IMR-90 (cell line): ENCODE data around the gene OSBPL8. TPM values are rescaled to one million over a fixed set of nuclear protein-coding genes. Genes with fewer than 3 reads are reported as not detected.

ENCODE experiments used
- ATAC-seq: fragments of 200-7000 bp; cut with Tn5 transposase; 2 replicates; pipeline ENCODE4 v1.9.1; 2020; ENCODE audit warnings: low read depth, mild to moderate bottlenecking, moderate library complexity
- BruUV-seq: library from RNA; stranded (reverse); fragments of 400-500 nt; replicated peaks from 2 replicates; lab custom pipeline; 2021; lab: Mats Ljungman, UMichigan
- CTCF ChIA-PET: fragments of 300-600 bp; formaldehyde crosslinking; extraction: SDS; loops from one replicate; lab custom pipeline; 2021; ENCODE audit warnings: antibody characterized with exemption; lab: Yijun Ruan, JAX
- POLR2A ChIA-PET: fragments of 300-600 bp; sonication (Branson Sonifier 250); formaldehyde crosslinking; loops from one replicate; lab custom pipeline; 2022; ENCODE audit warnings: antibody characterized with exemption; ENCODE audit not compliant: unreplicated experiment; lab: Charles Lee
- DNase-seq: peaks from one replicate; pipeline ENCODE4 v3.0.0; 2013
- H2AFZ ChIP-seq: replicated peaks from 2 replicates; pipeline ENCODE3; 2013; ENCODE audit warnings: low read length, mild to moderate bottlenecking; ENCODE audit not compliant: poor library complexity
- H2AK5ac ChIP-seq: 2 replicates; pipeline ENCODE4 v1.6.1; 2013; ENCODE audit warnings: low read depth, low read length, inconsistent platforms
- H2AK9ac ChIP-seq: replicated peaks from 2 replicates; pipeline ENCODE3; 2013; ENCODE audit warnings: mild to moderate bottlenecking, low read depth, low read length, moderate library complexity; ENCODE audit not compliant: poor library complexity
- H2BK120ac ChIP-seq: 2 replicates; pipeline ENCODE4 v1.6.1; 2013; ENCODE audit warnings: low read depth, low read length, inconsistent platforms
- H2BK15ac ChIP-seq: 3 replicates; pipeline ENCODE4 v1.6.1; 2013; ENCODE audit warnings: low read depth, low read length, inconsistent platforms
- H2BK20ac ChIP-seq: 2 replicates; pipeline ENCODE4 v1.6.1; 2013; ENCODE audit warnings: low read depth, mild to moderate bottlenecking, inconsistent platforms, low read length, moderate library complexity
- H2BK5ac ChIP-seq: 2 replicates; pipeline ENCODE4 v1.6.1; 2013; ENCODE audit warnings: mild to moderate bottlenecking, low read depth, low read length, inconsistent platforms; ENCODE audit not compliant: poor library complexity, severe bottlenecking
- H3K14ac ChIP-seq: replicated peaks from 2 replicates; pipeline ENCODE4 v1.6.1; 2013; ENCODE audit warnings: low read depth, low read length, inconsistent platforms
- H3K18ac ChIP-seq: 2 replicates; pipeline ENCODE4 v1.6.1; 2013; ENCODE audit warnings: low read depth, low read length, control low read depth
- H3K23ac ChIP-seq: 2 replicates; pipeline ENCODE4 v1.6.1; 2013; ENCODE audit warnings: low read depth, low read length, inconsistent platforms
- H3K27ac ChIP-seq: 2 replicates; pipeline ENCODE4 v1.5.1; 2013; ENCODE audit warnings: mild to moderate bottlenecking, control low read depth, low read length; ENCODE audit not compliant: insufficient read depth
- H3K27me3 ChIP-seq: 2 replicates; pipeline ENCODE4 v1.6.1; 2013; ENCODE audit warnings: low read length; ENCODE audit not compliant: control insufficient read depth, insufficient read depth
- H3K36me3 ChIP-seq: 2 replicates; pipeline ENCODE4 v1.6.1; 2013; ENCODE audit warnings: low read length, mixed read lengths; ENCODE audit not compliant: control insufficient read depth, insufficient read depth
- H3K4ac ChIP-seq: 2 replicates; pipeline ENCODE4 v1.6.1; 2013; ENCODE audit warnings: low read depth, low read length, inconsistent platforms
- H3K4me1 ChIP-seq: 2 replicates; pipeline ENCODE4 v1.6.1; 2013; ENCODE audit warnings: low read length, mixed read lengths; ENCODE audit not compliant: control insufficient read depth, insufficient read depth
- H3K4me2 ChIP-seq: 2 replicates; pipeline ENCODE4 v1.6.1; 2013; ENCODE audit warnings: low read depth, mild to moderate bottlenecking, control low read depth, low read length, moderate library complexity
- H3K4me3 ChIP-seq: 2 replicates; pipeline ENCODE4 v1.5.1; 2013; ENCODE audit warnings: low read depth, mild to moderate bottlenecking, control low read depth, low read length, moderate library complexity; ENCODE audit not compliant: insufficient read depth
- H3K56ac ChIP-seq: 2 replicates; pipeline ENCODE4 v1.6.1; 2013; ENCODE audit warnings: low read length, inconsistent platforms; ENCODE audit not compliant: insufficient read depth; ENCODE audit errors: extremely low read depth
- H3K79me1 ChIP-seq, 2 experiments: 2 replicates each; pipeline ENCODE4 v1.6.1; 2013; ENCODE audit warnings: low read length in 2 of 2, inconsistent platforms in 1 of 2, low read depth in 1 of 2
- H3K9ac ChIP-seq: 2 replicates; pipeline ENCODE4 v1.6.1; 2013; ENCODE audit warnings: low read depth, low read length, control low read depth
- H3K9me1 ChIP-seq: 2 replicates; pipeline ENCODE4 v1.6.1; 2013; ENCODE audit warnings: low read length, inconsistent platforms; ENCODE audit not compliant: insufficient read depth
- H3K9me3 ChIP-seq: 2 replicates; pipeline ENCODE4 v1.6.1; 2013; ENCODE audit warnings: low read length; ENCODE audit not compliant: control insufficient read depth, insufficient read depth
- H4K20me1 ChIP-seq: 2 replicates; pipeline ENCODE4 v1.6.1; 2013; ENCODE audit warnings: low read length, inconsistent platforms; ENCODE audit not compliant: insufficient read depth
- H4K5ac ChIP-seq: 2 replicates; pipeline ENCODE4 v1.6.1; 2013; ENCODE audit warnings: mild to moderate bottlenecking, low read depth, low read length, control low read depth
- H4K8ac ChIP-seq, 2 experiments: 2 replicates each; pipeline ENCODE4 v1.6.1; 2013; ENCODE audit warnings: low read depth in 2 of 2, low read length in 2 of 2, control low read depth in 1 of 2, inconsistent platforms in 1 of 2
- H4K91ac ChIP-seq: 2 replicates; pipeline ENCODE4 v1.6.1; 2013; ENCODE audit warnings: low read depth, low read length, inconsistent platforms; ENCODE audit not compliant: insufficient read depth
- BHLHE40 ChIP-seq: fragments of 150-350 bp; IDR thresholded peaks from 2 replicates; pipeline ENCODE4 v1.6.1; 2016; ENCODE audit warnings: mild to moderate bottlenecking, low read depth, low read length
- CEBPB ChIP-seq: IDR thresholded peaks from 2 replicates; pipeline ENCODE4 v1.6.1; 2012; ENCODE audit warnings: low read depth, low read length, improper control_type of control experiment
- CTCF ChIP-seq: conservative IDR thresholded peaks from 2 replicates; pipeline ENCODE4 v1.5.1; 2012; ENCODE audit warnings: mild to moderate bottlenecking, low read depth, low read length, improper control_type of control experiment
- ELK1 ChIP-seq: fragments of 150-350 bp; IDR thresholded peaks from 2 replicates; pipeline ENCODE4 v1.6.1; 2016; ENCODE audit warnings: low read depth, mild to moderate bottlenecking, low read length, moderate library complexity, borderline replicate concordance
- FOS ChIP-seq: fragments of 150-350 bp; IDR thresholded peaks from 2 replicates; pipeline ENCODE4 v1.6.1; 2016; ENCODE audit warnings: low read depth, low read length
- MAFK ChIP-seq: IDR thresholded peaks from 2 replicates; pipeline ENCODE4 v1.6.1; 2012; ENCODE audit warnings: low read depth, low read length, improper control_type of control experiment
- MAZ ChIP-seq: IDR thresholded peaks from 2 replicates; pipeline ENCODE4 v1.6.1; 2012; ENCODE audit warnings: low read depth, mild to moderate bottlenecking, low read length, improper control_type of control experiment, moderate library complexity, borderline replicate concordance
- POLR2A ChIP-seq: IDR thresholded peaks from 2 replicates; pipeline ENCODE4 v1.6.1; 2012; ENCODE audit warnings: mild to moderate bottlenecking, low read depth, low read length
- RCOR1 ChIP-seq: IDR thresholded peaks from 2 replicates; pipeline ENCODE4 v1.6.1; 2012; ENCODE audit warnings: mild to moderate bottlenecking, low read length, improper control_type of control experiment; ENCODE audit not compliant: insufficient replicate concordance
- RFX5 ChIP-seq: IDR thresholded peaks from 2 replicates; pipeline ENCODE4 v1.8.0; 2012; ENCODE audit warnings: low read depth, mild to moderate bottlenecking, low read length, moderate library complexity
- USF2 ChIP-seq: fragments of 150-350 bp; IDR thresholded peaks from 2 replicates; pipeline ENCODE4 v1.6.1; 2017; ENCODE audit warnings: mild to moderate bottlenecking, antibody characterized with exemption, low read length, low read depth
- WGBS, 2 experiments: methylation state at CpG; one replicate each; pipeline versions ENCODE4 v1.1.5 to v1.1.7; 2013; ENCODE audit warnings: missing lambda C conversion rate in 2 of 2; ENCODE audit not compliant: insufficient read length in 1 of 2; ENCODE audit errors: extremely low coverage in 2 of 2; 5-methylcytosine and 5-hydroxymethylcytosine counted together
- dilution Hi-C: fragments of 300-500 bp; cut with HindIII; formaldehyde crosslinking; loops from one replicate; pipeline ENCODE4 v1.14.3; 2018; ENCODE audit warnings: low sequenced_read_pairs; ENCODE audit not compliant: unreplicated experiment
- in situ Hi-C: fragments of 300-500 bp; cut with MboI; formaldehyde crosslinking; loops from 3 replicates; pipeline ENCODE4 v1.14.3; 2019; ENCODE audit warnings: low sequenced_read_pairs, inconsistent platforms, mixed read lengths
- intact Hi-C: fragments of 100-400 bp; cut with micrococcal nuclease; formaldehyde crosslinking; loops from 2 replicates; pipeline ENCODE4 v1.10.0; 2022
- polyA plus RNA-seq, 3 experiments: library from polyadenylated mRNA; depleted of rRNA; stranded (reverse); fragments of >200 nt; gene quantifications; 2 replicates each; pipeline ENCODE4 v1.2.3, GENCODE V29; 2012; ENCODE audit warnings: low replicate concordance in 1 of 3
- total RNA-seq: library from RNA; depleted of rRNA; stranded (reverse); fragments of >200 nt; gene quantifications from 2 replicates; pipeline ENCODE4 v1.2.3, GENCODE V29; 2012

Gene OSBPL8
- total and polyA plus RNA-seq, 2 of the 4 experiments (the other 2 are of a cell fraction): 17.8 to 24.2 TPM

- no peak overlapping the region for H2AFZ ChIP-seq
- no peak overlapping the region for H3K4ac ChIP-seq
- H3K9me1 ChIP-seq: peaks cover 5% of the 10 kb centered on the region
- H3K36me3 ChIP-seq: peaks cover 7% of the 10 kb centered on the region
- H3K79me1 ChIP-seq: peaks cover 0 to 3% of the 10 kb centered on the region in 2 experiments; a peak in 1 of 4 replicates
- dilution Hi-C loops (no loop called here), in situ Hi-C loops (no loop called here), intact Hi-C loops (no loop called here)
- H2BK15ac ChIP-seq: no peak overlapping the region
- no peak overlapping the region for H3K4me3 ChIP-seq
- no peak overlapping the region for H4K8ac ChIP-seq
- H3K23ac ChIP-seq: no peak overlapping the region
- CTCF ChIA-PET: no interaction called here
- no peak for TF ChIP-seq MAFK
- no peak for TF ChIP-seq RFX5
- no peak for TF ChIP-seq RCOR1
- TF ChIP-seq BHLHE40: no peak
- no peak for TF ChIP-seq ELK1
- TF ChIP-seq CEBPB: no peak
- no peak for TF ChIP-seq USF2
- TF ChIP-seq FOS: no peak
- no peak for TF ChIP-seq MAZ
- no peak for TF ChIP-seq CTCF
- no peak for TF ChIP-seq POLR2A
- H3K27ac ChIP-seq: no peak overlapping the region
- H3K9me3 ChIP-seq: no peaks in the 10 kb centered on the region
- no peak overlapping the region for H3K4me2 ChIP-seq
- WGBS, 2 experiments: no CpG with 5 or more reads among the region's 1 CpG
- H3K9ac ChIP-seq: no peak overlapping the region
- no peaks in the 10 kb centered on the region for H3K27me3 ChIP-seq
- H2AK5ac ChIP-seq: no peak overlapping the region
- BruUV-seq: no TSS peak
- no peak overlapping the region for H2BK5ac ChIP-seq
- no peak overlapping the region for H3K18ac ChIP-seq
- H2BK20ac ChIP-seq: no peak overlapping the region
- POLR2A ChIA-PET: no interaction called here
- H3K56ac ChIP-seq: no peak overlapping the region
- H2AK9ac ChIP-seq: no peak overlapping the region
- DNase-seq (no peak), ATAC-seq (no peak)
- no peak overlapping the region for H4K91ac ChIP-seq
- H4K5ac ChIP-seq: no peak overlapping the region
- peaks cover 3% of the 10 kb centered on the region; the same call in 1 of the 2 replicates for H3K4me1 ChIP-seq
- H3K14ac ChIP-seq: no peak overlapping the region
- H4K20me1 ChIP-seq: peaks cover 3% of the 10 kb centered on the region; the same call in 1 of the 2 replicates
- H2BK120ac ChIP-seq: no peak overlapping the region
Observed at GRCh38 chr12:76379261-76379660, 180.3 kb downstream of the OSBPL8 start.
